Measurements from ENCODE around the gene PLRG1. TPM values are rescaled to one million over a fixed set of nuclear protein-coding genes. Genes with fewer than 3 reads are reported as not detected.

The PLRG1 gene
- total and polyA plus RNA-seq, 8 donors = 58.0 to 120 (median 96.6) TPM

GRCh38 chr4:154502111-154502510 is 48.1 kb downstream of the PLRG1 start:
- no peaks in the 10 kb centered on the region for H3K4me1 ChIP-seq
- no peak for TF ChIP-seq CTCF (IDR thresholded peaks at IDR 0.05)
- ATAC-seq = no peak
- intact Hi-C loops (cut with DNase I) = no loop called here
- no peak overlapping the region for H3K4me3 ChIP-seq
- no peaks in the 10 kb centered on the region for H3K36me3 ChIP-seq
- no peak for DNase-seq
- H3K9me3 ChIP-seq = no peaks in the 10 kb centered on the region
- H3K27me3 ChIP-seq = peaks cover 0 to 33% of the 10 kb centered on the region in 2 donors
- no peak overlapping the region for H3K27ac ChIP-seq

- Histone ChIP-seq H3K36me3 (no peaks in the 10 kb centered on the region), H3K27me3 (peaks cover 12 to 50% of the 10 kb centered on the region in 2 donors), H3K4me1 (no peaks in the 10 kb centered on the region), H3K27ac (no peak overlapping the region), H3K4me3 (no peak overlapping the region), H3K9me3 (no peaks in the 10 kb centered on the region)
- TF ChIP-seq CTCF (IDR thresholded peaks at IDR 0.05) = no peak
- no peak for ATAC-seq
- intact Hi-C loops (cut with DNase I) = no loop called here
- DNase-seq = no peak
Observed at GRCh38 chr4:154497889-154498288, 52.3 kb downstream of the PLRG1 start.

DNA sequence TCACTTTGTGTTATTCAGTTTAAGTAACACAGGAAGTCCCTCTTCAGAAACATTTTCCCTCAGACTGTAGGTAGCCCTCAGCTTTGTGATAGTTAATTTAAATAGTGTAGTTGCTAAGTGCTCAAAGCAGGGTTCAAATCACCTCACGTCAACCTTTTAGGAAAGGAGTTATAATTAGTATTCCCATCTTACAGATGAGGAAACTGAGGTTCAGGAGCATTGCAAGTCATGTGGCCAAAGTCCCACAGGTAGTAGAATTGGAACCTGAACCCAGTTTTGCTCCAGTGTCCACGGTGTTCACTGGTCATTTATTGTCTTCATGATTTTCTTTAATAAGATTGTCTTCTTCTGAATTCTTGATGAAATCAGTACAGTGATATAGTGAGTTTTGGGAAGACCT is 54.3 kb downstream of the PLRG1 start:
- H3K27me3 ChIP-seq = peaks cover 30 to 62% of the 10 kb centered on the region in 2 donors
- intact Hi-C loops (cut with DNase I) = no loop called here
- no peak overlapping the region for H3K4me3 ChIP-seq
- no peaks in the 10 kb centered on the region for H3K9me3 ChIP-seq
- H3K36me3 ChIP-seq = no peaks in the 10 kb centered on the region
- no peak for TF ChIP-seq CTCF (IDR thresholded peaks at IDR 0.05)
- no peak overlapping the region for H3K27ac ChIP-seq
- no peak for DNase-seq
- peaks cover 6 to 15% of the 10 kb centered on the region in 2 donors for H3K4me1 ChIP-seq
- ATAC-seq = no peak

DNA sequence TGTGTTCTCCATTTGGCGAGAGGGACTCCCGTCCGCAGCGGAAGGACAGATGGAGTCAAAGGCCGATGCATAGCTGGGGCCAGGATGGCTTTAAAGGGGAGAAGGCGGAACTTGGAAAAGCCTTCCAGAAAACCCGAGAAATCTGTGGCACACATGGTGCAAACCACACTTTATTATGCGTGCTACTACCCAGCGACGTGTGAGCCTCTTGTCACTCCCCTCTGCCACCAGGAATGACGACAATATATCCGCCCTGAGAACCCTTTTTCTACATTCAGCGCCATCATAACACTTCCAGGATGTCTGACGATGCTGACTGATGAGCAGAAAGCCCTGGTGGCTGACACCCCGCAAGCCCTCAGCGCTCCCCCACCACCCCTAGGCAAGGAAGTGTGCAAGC is 57.9 kb downstream of the PLRG1 start:
- peaks cover 6 to 16% of the 10 kb centered on the region in 2 donors for H3K4me1 ChIP-seq
- no peaks in the 10 kb centered on the region for H3K36me3 ChIP-seq
- ATAC-seq (no peak), DNase-seq (no peak)
- no peaks in the 10 kb centered on the region for H3K9me3 ChIP-seq
- TF ChIP-seq CTCF (IDR thresholded peaks at IDR 0.05) = no peak
- H3K27me3 ChIP-seq = peaks cover 48 to 83% of the 10 kb centered on the region in 2 donors
- intact Hi-C loops (cut with DNase I) = no loop called here
- H3K27ac ChIP-seq = no peak overlapping the region
- peak overlapping the region in 1 of 2 donors; percentile 18 for H3K4me3 ChIP-seq

DNA sequence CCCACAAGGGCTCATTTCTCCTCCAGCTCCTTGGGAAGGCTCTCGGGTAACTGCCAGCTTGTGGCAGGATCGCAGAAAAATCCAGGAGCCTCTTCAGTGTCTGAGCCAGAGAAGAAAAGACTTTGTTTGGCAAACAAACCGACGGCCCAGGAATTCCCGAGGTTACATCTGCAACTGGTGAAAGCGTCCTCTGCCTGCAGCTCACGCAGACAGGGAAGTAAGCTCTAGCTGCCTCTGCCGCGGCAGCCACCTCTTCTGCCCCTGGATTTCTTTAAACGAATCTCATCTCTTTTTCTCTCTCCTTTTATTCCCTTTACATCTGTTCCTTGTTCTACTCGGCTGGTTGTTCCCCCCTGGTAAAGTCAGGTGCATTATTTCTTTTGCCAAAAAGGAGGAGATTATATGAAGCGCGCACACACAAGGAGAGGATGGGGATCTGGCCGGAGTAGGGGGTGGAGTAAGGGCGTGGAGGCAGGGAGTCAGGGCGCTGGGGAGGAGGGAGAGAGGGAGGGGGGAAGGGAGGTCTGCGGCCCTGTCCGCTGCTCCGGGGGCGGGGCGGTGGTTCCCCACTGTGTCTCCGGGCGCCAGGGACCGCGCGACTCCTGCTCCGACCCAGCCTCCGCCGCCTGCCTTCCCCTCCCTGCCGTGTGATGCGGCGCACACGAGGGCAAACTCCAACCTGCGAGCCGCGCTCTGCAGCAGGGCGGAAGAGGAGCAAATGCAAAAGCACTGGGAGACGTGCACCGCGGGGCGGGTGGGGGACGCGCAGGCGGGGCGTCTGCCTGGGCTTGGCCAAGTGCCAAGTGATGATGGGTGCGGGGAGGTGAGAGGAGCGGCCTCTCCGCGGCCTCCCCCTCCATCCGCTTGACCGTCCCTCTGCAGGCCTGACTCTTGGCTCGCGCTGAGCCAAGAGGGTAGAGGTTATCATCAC is 58.6 kb downstream of the PLRG1 start, which contains the start of gene DCHS2:
DCHS2 (minus strand) TSS at position 459 of the 931 bp plus-strand sequence; CDS start at position 15, 444 bp downstream.
- no peaks in the 10 kb centered on the region for H3K9me3 ChIP-seq
- H3K4me1 ChIP-seq = peaks cover 6 to 16% of the 10 kb centered on the region in 2 donors
- no peak within 1 kb of the TSS for H3K27ac ChIP-seq
- DNase-seq = peak in 3 of 4 donors; percentile 42 to 68 (median 48)
- peaks cover 48 to 86% of the 10 kb centered on the region in 2 donors for H3K27me3 ChIP-seq
- H3K36me3 ChIP-seq = no peaks in the 10 kb centered on the region
- ATAC-seq = peak; percentile 59
- peak within 1 kb of the TSS in 1 of 2 donors; percentile 22 for H3K4me3 ChIP-seq
- TF ChIP-seq CTCF (IDR thresholded peaks at IDR 0.05) = no peak
- intact Hi-C loops (cut with DNase I) = no loop called here

All from left lung (tissue), 10 donors.